NCI-H345 (cell line): ENCODE measurements around the gene STRN3.
A peak's percentile ranks its signal among the peaks of the same experiment; 100 is the strongest.
"Not testable (repeated sequence)": the region's sequence is repeated elsewhere in the genome, so short reads cannot be mapped to it uniquely, and the experiment has no call there.

Experiments used
- DNase-seq: peaks from one replicate; lab custom pipeline; 2025; lab: John Stamatoyannopoulos, UW

STRN3 gene

GRCh38 chr14:31030469-31030868 lies 4.3 kb upstream of the STRN3 start:
- DNase-seq = no peak

DNA sequence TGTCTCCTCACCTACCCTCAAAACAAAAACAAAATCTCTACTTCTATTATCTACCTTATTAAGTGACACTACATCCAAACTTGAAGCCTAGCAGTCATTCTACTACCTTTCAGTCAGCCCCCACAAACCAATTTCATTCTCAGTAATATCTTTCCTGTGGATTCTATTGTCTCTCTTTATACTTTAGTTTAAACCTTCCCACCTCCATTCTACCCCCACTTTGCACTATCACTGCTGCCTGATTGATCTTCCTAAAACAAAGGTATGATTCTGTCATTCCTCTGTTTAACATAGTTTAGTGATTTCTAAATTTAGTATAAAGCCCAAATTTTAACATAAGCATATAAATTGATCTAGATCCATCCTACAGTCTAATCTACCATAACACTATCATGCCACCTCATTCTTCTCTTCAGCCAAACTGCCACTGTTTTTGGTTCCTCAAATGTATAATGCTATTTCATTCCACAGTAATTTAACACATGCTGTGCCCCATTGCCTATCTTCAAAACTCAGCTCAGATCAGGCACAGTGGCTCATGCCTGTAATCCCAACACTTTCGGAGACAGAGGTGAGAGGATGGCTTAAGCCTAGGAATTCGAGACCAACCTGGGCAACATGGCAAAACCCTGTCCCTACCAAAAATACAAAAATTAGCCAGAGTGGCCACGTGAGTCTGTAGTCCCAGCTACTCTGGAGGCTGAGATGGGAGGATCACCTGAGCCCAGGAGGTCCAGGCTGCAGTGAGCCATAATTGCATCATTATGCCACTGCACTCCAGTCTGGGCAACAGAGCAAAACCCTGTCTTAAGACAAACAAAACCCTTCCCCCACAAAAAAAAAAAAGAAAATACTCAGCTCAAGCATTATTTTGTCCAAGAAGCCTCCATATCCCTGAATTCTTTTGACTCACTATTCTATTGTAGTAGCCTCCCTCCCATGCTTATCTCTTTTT lies 3.1 kb upstream of the STRN3 start:
- no peak for DNase-seq

DNA sequence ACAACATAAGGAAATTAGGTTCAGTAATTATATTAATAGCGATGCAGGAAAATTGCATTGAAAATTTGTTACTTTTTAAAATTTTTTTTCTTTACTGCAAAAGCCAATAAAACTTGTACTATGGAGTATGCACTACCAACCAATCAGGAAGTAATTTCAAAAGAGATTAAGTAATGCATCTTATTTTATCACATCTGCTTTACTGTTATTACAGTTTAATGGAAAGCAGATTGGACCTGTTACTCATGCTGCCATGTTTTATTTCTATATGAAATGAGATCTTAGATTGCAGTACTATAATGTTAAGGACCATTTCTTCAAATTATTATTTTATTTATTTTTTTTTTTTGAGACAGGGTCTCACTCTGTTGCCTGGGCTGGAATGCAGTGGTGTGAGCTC lies 1.7 kb upstream of the STRN3 start:
- DNase-seq = no peak

DNA sequence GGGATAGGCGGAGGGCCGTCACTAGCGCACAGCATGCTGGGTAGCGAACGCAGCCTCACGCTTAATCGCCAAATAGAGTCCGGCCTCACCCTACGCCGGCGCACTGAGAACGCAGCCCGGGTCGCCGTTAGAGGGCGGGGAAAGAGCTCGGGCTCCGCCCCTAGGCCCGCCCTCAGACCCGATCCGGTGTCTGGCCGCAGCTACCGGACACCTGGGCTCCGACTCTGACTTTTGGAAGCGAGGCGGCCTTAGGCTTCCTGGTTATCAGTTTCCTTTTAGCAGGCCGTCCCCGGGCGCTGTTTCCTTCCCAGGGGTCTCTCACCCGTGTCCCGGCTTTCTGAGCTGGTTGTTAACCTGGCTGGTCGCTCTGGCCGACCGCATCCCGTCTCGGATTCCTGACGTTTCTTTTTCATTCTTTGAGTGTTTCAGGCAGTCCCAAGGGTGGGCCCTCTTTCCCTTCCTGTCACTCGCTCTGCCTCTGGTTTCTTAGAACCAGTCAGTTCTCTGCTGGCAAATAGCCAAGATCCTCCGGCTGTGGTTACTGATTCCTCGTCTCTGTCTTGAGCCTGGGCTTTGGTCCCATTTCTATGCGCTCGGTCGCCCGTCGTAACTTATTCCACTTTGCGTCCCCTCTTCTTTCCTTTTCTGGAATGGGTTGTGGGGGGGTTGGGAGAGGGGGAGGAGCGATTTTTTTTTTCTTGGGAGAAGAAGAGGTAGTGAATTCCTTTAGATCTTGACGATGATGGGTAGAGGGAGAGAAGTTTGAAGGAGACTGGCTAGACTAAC lies 464 bp upstream of the STRN3 start:
- DNase-seq = peak; percentile 98

- peak; percentile 47 for DNase-seq
Measured at GRCh38 chr14:31025367-31026076, 657 bp downstream of the STRN3 start, which contains the start of gene AP4S1. Gene AP4S1, plus strand, starts transcription at chr14:31025649. Its CDS starts 40,548 bp downstream, at chr14:31066197.

GRCh38 chr14:31024577-31025366 lies 1.4 kb downstream of the STRN3 start:
- no peak for DNase-seq

DNA sequence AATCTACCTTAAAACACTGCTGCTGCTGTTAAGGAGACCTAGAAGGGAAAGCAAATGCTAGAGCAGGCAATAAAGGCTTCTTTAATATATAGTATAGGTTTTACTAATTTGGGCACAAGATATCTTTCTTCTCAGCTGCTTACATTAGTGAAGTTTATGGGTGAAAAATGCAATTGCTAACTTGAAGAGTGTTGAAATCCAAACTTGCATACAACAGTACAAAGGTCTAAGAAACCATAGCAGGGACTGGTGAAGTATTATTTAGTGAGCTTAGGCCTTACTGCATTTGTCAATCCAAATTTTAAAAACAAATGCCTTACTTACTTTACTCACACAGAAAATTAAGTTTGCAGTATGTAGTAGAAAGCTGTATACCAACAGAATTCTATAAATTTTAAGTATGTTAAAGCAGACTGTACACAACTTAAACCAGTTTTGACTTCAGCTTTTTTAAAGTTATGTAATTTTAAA lies 2.1 kb downstream of the STRN3 start:
- no peak for DNase-seq

- DNase-seq = no peak
Measured at GRCh38 chr14:31022386-31022785, 3.8 kb downstream of the STRN3 start.

DNA sequence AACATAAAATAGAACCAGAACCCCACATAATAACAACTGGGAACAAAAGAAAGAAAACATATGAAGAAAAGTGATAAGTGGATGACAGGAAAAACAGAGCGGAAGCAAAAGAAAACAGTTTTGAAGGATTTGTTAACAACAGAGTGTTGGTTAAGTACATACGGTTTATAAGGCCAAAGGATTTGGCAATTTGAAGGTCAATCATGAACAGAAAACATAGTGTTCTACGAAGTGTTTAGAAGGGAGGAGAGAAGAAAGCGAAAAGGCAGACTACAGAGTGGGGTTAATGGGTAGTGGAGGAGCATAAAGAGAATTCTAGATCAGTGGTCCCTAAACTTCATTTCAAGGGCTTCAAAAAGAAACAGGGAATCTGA lies 4.6 kb downstream of the STRN3 start:
- no peak for DNase-seq

DNA sequence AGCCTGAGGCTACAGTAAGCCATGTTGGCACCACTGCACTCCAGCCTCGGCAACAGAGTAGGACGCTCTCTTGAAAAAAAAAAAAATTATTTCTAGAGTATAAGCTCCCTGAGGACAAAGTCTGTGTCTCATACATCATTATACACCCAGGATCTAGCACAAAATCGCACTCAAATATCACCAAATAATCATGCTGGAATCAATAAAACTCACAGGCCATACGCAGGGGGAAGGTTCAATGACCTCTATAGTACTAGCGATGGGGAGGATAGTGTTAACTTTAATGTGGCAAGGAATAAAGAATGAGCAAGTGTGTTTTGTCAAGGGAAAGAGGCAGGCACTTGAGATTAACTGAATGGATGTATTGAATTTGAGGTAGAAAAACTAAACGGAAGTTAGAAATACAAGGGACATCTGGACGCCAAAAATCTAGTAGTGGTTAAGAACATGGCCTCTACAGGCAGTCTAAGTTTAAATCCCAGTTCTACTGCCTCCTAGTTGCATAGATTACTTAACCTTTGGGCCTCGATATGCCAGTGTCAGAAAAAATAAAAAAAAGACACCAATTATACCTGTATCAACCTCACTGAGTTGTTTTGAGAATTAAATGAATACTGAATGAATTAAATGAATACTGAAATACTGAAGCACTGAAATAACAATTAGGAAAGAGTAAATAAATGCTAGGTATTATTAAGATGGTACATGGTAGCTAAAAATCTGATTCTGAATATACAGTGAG lies 5.2 kb downstream of the STRN3 start:
- DNase-seq = no peak

- no peak for DNase-seq
Measured at GRCh38 chr14:31018057-31018645, 8.0 kb downstream of the STRN3 start.

DNA sequence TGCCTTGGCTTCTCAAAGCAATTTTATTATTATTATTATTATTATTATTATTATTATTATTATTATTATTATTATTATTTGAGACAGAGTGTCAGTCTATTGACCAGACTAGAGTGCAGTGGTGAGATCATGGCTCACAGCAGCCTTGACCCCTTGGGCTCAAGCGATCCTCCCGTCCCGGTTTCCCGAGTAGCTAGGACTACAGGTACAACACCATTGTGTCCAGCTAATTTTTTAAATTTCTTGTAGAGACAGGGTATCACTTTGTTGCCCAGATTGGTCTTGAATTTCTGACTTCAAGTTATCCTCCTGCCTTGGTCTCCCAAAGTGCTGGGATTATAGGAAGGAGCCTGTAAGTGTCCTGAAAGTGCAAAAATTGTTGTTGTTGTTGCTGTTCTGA lies 12.3 kb downstream of the STRN3 start:
- no peak for DNase-seq

DNA sequence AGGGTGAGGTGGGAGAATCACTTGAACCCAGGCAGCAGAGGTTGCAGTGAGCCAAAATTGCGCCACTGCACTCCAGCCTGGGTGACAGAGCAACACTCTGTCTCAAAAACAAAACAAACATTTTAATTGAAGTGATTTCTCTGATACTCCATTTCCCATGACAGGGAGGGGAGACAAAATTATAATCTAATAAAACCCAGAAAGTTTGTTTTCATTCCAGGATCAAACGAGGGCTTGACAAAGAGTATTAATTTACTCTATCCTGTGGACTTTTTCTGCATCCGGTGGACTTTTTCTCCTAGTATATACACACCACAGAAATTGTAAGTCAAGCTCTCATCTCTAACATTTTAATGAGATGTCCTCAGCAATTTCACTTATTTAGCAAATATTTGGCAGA lies 15.2 kb downstream of the STRN3 start:
- no peak for DNase-seq

DNA sequence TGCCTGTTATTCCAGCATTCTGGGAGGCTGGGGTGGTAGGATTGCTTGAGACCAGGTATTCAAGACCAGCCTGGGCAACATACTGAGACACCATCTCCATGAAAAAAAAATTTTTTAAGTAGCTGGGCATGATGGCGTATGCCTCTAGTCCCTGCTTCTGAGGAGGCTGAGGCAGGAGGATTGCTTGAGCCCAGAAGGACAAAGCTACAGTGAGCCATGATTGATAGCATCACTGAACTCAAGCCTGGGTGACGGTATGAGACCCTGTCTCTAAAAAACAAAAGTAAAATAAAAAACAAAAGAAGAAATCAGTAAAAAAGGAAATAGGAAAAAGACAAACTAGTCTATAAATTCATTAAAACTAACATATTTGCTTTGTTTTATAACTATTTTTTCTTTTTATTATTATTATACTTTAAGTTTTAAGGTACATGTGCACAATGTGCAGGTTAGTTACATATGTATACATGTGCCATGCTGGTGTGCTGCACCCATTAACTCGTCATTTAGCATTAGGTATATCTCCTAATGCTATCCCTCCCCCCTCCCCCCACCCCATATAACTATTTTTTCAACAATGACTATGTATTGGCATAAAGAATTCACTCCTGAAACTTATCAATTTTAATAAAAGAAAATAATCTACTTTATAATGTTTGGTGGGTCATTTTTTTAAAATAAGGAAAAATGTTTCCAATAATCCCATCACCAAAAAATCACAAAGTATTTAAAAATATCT lies 16.2 kb downstream of the STRN3 start:
- no peak for DNase-seq

DNA sequence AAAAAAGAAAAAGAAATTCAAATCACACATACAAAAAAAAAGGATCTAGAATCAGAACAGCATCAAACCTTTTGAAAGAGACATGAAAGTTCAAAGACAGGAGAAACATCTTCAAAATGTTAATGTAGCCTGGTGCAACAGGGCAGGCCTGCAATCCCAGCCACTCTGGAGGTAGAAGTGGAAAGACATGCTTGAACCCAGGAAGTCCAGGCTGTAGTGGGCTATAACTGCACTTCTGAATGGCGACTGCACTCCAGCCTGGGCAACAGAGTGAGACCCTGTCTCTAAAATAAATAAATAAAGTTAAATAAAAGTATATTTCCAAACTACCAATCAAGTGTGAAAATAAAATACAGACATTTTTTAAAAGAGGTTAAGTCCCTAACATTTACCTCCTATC lies 19.5 kb downstream of the STRN3 start:
- DNase-seq = no peak

GRCh38 chr14:31004007-31004406 lies 22.2 kb downstream of the STRN3 start:
- not testable (repeated sequence) for DNase-seq

DNA sequence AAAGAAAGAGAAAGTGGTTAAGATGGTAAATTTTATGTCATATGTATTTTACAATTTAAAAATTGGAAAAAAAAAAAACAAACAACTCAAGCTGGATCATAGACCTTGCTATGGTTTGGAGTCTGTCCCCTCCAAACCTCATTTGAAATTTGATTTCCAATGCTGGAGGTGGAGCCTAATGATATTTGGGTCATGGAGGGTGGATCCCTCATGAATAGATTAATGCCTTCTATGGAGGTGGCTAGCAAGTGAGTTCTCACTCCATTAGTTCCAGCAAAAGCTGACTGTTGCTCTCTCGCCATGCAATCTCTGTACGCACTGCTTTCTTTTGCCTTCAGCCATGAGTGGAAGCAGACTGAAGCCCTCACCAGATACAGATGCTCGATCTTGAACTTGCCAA lies 22.9 kb downstream of the STRN3 start:
- no peak for DNase-seq

DNA sequence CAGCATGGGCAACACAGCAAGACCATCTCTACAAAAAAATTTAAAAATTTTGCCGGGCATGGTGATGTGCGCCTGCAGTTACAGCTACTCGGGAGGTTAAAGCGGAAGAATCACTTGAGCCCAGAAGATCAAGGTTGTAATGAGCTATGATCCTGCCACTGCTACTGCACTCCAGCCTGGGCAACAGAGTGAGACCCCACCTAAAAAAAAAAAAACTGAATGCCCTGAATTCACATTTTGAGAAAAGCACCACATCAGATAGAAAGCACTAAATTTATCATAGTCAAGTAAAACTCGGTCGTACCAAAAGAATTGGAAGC lies 24.9 kb downstream of the STRN3 start:
- DNase-seq = no peak

DNA sequence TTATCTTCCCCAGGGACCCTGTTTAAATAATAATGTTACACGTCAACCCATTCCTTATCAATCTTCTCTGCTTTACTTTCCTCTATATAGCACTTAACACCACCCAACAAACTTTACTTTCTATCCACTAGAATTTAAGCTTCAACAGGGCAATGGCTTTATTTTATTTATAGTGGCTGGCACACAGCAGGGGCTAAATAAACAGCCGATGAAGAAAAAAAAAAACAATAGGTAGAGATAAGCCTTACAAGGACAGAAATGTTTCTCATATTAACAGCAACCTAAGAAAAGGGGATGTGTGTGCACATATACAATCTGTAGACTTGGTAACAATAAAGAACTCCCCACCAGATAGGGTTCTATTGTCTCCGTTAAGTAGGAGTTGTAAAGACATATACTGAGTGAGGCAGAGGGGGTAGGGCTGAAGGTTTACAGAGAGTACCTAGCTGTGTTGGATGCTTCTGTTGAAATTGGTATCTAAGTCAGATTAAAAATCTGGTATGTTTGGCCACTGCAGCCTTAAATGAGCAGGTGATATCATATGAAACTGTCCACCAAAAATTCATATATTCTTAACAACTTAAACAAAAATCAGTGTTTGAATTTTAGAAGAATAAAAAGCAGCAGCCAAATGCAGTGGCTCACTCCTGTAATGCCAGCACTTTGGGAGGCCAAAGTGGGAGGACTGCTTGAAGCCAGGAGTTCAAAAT lies 25.4 kb downstream of the STRN3 start:
- no peak for DNase-seq
